HG03354 (cell line): Measurements from ENCODE around the gene SGMS1.
"Not testable (repeated sequence)": the region's sequence is repeated elsewhere in the genome, so short reads cannot be mapped to it uniquely, and the experiment has no call there.

ENCODE experiments used
- ATAC-seq: cut with Tn5 transposase; IDR thresholded peaks from one replicate; pipeline ENCODE4 v1.9.1; 2021; ENCODE audit warnings: mild to moderate bottlenecking; ENCODE audit not compliant: unreplicated experiment, poor library complexity, severe bottlenecking

Gene SGMS1

GRCh38 chr10:50565301-50566083 is 58.3 kb downstream of the SGMS1 start:
- ATAC-seq, result no peak

GRCh38 chr10:50563906-50564305 is 59.9 kb downstream of the SGMS1 start:
- ATAC-seq, result no peak

GRCh38 chr10:50561816-50562215 is 61.9 kb downstream of the SGMS1 start:
- ATAC-seq, result no peak

GRCh38 chr10:50561266-50561665 is 62.5 kb downstream of the SGMS1 start:
- no peak for ATAC-seq

- ATAC-seq, result no peak
Measured at GRCh38 chr10:50560370-50560769, 63.4 kb downstream of the SGMS1 start.

GRCh38 chr10:50558371-50558770 is 65.4 kb downstream of the SGMS1 start:
- no peak for ATAC-seq

- no peak for ATAC-seq
Measured at GRCh38 chr10:50557130-50557682, 66.5 kb downstream of the SGMS1 start.

- no peak for ATAC-seq
Measured at GRCh38 chr10:50556237-50557120, 67.3 kb downstream of the SGMS1 start.

GRCh38 chr10:50554995-50555568 is 68.7 kb downstream of the SGMS1 start:
- ATAC-seq, result no peak

- ATAC-seq, result no peak
Measured at GRCh38 chr10:50554376-50554994, 69.3 kb downstream of the SGMS1 start.

- ATAC-seq, result peak; percentile 74
Measured at GRCh38 chr10:50552771-50553535, 70.8 kb downstream of the SGMS1 start.

GRCh38 chr10:50552308-50552707 is 71.4 kb downstream of the SGMS1 start:
- ATAC-seq, result no peak

GRCh38 chr10:50551894-50552293 is 71.9 kb downstream of the SGMS1 start:
- no peak for ATAC-seq

GRCh38 chr10:50550291-50550839 is 73.4 kb downstream of the SGMS1 start:
- ATAC-seq, result no peak

GRCh38 chr10:50549186-50549585 is 74.6 kb downstream of the SGMS1 start:
- not testable (repeated sequence) for ATAC-seq

- not testable (repeated sequence) for ATAC-seq
Measured at GRCh38 chr10:50548481-50548880, 75.3 kb downstream of the SGMS1 start.

GRCh38 chr10:50546287-50546686 is 77.5 kb downstream of the SGMS1 start:
- ATAC-seq, result not testable (repeated sequence)

- no peak for ATAC-seq
Measured at GRCh38 chr10:50545846-50546245, 77.9 kb downstream of the SGMS1 start.
